ENCODE measurements around the gene CCNB3. TPM values are rescaled to one million over a fixed set of nuclear protein-coding genes. Genes with fewer than 3 reads are reported as not detected.

Gene CCNB3
- polyA plus RNA-seq, 3 donors, result 0.08 to 0.21 TPM; not detected in 1

DNA sequence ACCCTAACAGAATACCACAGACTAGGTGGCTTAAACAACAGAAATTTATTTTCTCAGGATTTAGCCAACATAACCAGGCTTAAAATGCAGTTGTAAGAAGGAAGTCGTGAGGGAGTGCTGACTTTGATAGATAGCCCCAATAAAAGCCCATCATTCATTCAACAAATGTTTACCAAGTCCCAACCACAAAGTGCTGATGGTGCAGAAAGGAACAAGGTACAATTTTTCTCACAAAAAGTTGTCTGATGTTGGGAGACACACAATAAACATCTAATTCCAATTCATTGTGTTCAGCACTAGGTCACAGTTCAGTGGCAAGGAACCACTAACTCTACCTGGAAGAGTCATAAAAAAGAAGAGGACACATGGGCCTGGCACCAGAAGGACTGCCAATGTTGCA is 46.0 kb upstream of the CCNB3 start:
- Mint-ChIP-seq H3K9me3 (peaks cover 2 to 8% (median 5%) of the 10 kb centered on the region in 7 donors), H3K4me3 (no peak overlapping the region), H3K27ac (no peak overlapping the region), H3K27me3 (ENCODE audit: low read depth in 3 of 3) (peaks cover 0 to 3% (median 1%) of the 10 kb centered on the region in 3 donors), H3K36me3 (no peaks in the 10 kb centered on the region), H3K4me1 (no peaks in the 10 kb centered on the region)
- no peak for DNase-seq
- no peaks in the 10 kb centered on the region for H3K27me3 ChIP-seq (ENCODE audit: control insufficient read depth in 2 of 2, insufficient read depth in 2 of 2, low read length in 2 of 2)
- H3K36me3 ChIP-seq (replicated peaks in 1 of 2; ENCODE audit: control insufficient read depth in 1 of 2, insufficient read depth in 2 of 2, low read length in 2 of 2), result no peaks in the 10 kb centered on the region
- no peaks in the 10 kb centered on the region for H3K79me2 ChIP-seq (ENCODE audit: insufficient read depth, low read length)
- no peak overlapping the region for H2AFZ ChIP-seq (ENCODE audit: insufficient read depth, low read depth, low read length, poor library complexity, severe bottlenecking)
- no CpG with 5 or more reads among the region's 1 CpG for WGBS (ENCODE audit: insufficient coverage)
- no peak overlapping the region for H3K4me2 ChIP-seq (replicated peaks; ENCODE audit: extremely low read depth, low read length, poor library complexity, severe bottlenecking)
- H3K4me3 ChIP-seq (replicated peaks in 1 of 3; ENCODE audit: low read depth in 2 of 3, low read length in 3 of 3), result no peak overlapping the region
- H4K20me1 ChIP-seq (ENCODE audit: insufficient read depth, low read length), result no peaks in the 10 kb centered on the region
- H3K4me1 ChIP-seq (ENCODE audit: control insufficient read depth in 1 of 2, insufficient read depth in 2 of 2, low read length in 2 of 2), result no peaks in the 10 kb centered on the region
- no peaks in the 10 kb centered on the region for H3K9me3 ChIP-seq (replicated peaks in 1 of 2; ENCODE audit: control insufficient read depth in 1 of 2, insufficient read depth in 1 of 2, low read length in 2 of 2)
- intact Hi-C loops (cut with micrococcal nuclease), result no loop called here
- H3K9ac ChIP-seq (ENCODE audit: insufficient read depth, low read length, poor library complexity, severe bottlenecking), result no peak overlapping the region
- H3K27ac ChIP-seq (ENCODE audit: low read depth in 1 of 2, low read length in 2 of 2), result no peak overlapping the region
- no peak for TF ChIP-seq CTCF (IDR thresholded peaks at IDR 0.05)

DNA sequence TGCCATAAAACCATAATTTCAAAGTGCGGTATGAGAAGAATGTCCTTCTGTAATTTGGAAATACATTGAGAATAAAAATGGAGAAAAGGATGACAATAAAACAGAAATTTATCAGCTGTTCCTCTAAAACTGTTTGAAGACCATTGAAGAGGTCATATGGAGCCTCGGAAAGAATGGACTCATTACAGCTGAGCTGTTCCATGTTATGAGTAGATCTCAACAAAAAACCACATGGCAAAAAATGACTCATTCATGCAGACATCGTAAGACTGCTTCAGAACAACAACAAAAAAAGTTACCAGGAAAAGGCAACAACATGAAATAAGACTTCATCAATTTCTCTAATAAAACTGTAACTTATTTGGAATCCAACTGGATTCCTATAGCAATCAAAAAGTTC is 43.4 kb upstream of the CCNB3 start:
- no peak for DNase-seq
- Histone ChIP-seq H3K27ac (ENCODE audit: low read depth in 1 of 2, low read length in 2 of 2) (no peak overlapping the region), H3K79me2 (ENCODE audit: insufficient read depth, low read length) (no peaks in the 10 kb centered on the region), H3K9me3 (replicated peaks in 1 of 2; ENCODE audit: control insufficient read depth in 1 of 2, insufficient read depth in 1 of 2, low read length in 2 of 2) (no peaks in the 10 kb centered on the region), H4K20me1 (ENCODE audit: insufficient read depth, low read length) (no peaks in the 10 kb centered on the region), H3K9ac (ENCODE audit: insufficient read depth, low read length, poor library complexity, severe bottlenecking) (no peak overlapping the region), H3K4me1 (ENCODE audit: control insufficient read depth in 1 of 2, insufficient read depth in 2 of 2, low read length in 2 of 2) (no peaks in the 10 kb centered on the region), H3K36me3 (replicated peaks in 1 of 2; ENCODE audit: control insufficient read depth in 1 of 2, insufficient read depth in 2 of 2, low read length in 2 of 2) (no peaks in the 10 kb centered on the region), H3K27me3 (ENCODE audit: control insufficient read depth in 2 of 2, insufficient read depth in 2 of 2, low read length in 2 of 2) (no peaks in the 10 kb centered on the region), H2AFZ (ENCODE audit: insufficient read depth, low read depth, low read length, poor library complexity, severe bottlenecking) (no peak overlapping the region), H3K4me3 (replicated peaks in 1 of 3; ENCODE audit: low read depth in 2 of 3, low read length in 3 of 3) (no peak overlapping the region), H3K4me2 (replicated peaks; ENCODE audit: extremely low read depth, low read length, poor library complexity, severe bottlenecking) (no peak overlapping the region)
- no peaks in the 10 kb centered on the region for H3K36me3 Mint-ChIP-seq
- TF ChIP-seq CTCF (IDR thresholded peaks at IDR 0.05), result no peak
- no peak overlapping the region for H3K27ac Mint-ChIP-seq
- H3K4me1 Mint-ChIP-seq, result no peaks in the 10 kb centered on the region
- WGBS (ENCODE audit: insufficient coverage), result no CpG with 5 or more reads among the region's 3 CpGs
- peaks cover 0 to 5% (median 0%) of the 10 kb centered on the region in 7 donors for H3K9me3 Mint-ChIP-seq
- intact Hi-C loops (cut with micrococcal nuclease), result no loop called here
- H3K4me3 Mint-ChIP-seq, result no peak overlapping the region
- H3K27me3 Mint-ChIP-seq (ENCODE audit: low read depth in 3 of 3), result peaks cover 0 to 4% (median 2%) of the 10 kb centered on the region in 3 donors
